Smooth muscle cell (in vitro differentiated cells): Measurements from ENCODE around the gene FSTL4. TPM values are rescaled to one million over a fixed set of nuclear protein-coding genes. Genes with fewer than 3 reads are reported as not detected.
A peak's percentile ranks its signal among the peaks of the same experiment; 100 is the strongest.

Experiments
- DNase-seq: peaks from one replicate; lab custom pipeline; 2025; ENCODE audit not compliant: unreplicated experiment; lab: John Stamatoyannopoulos, UW
- H2AFZ ChIP-seq: fragments of 200-600 bp; sonication (generic); 2 replicates; pipeline ENCODE4 v1.6.0; 2016; ENCODE audit warnings: antibody characterized with exemption, low read depth, mild to moderate bottlenecking
- H3F3A ChIP-seq: fragments of 200-600 bp; sonication (generic); 2 replicates; pipeline ENCODE4 v1.6.0; 2017; ENCODE audit warnings: antibody characterized with exemption, low read depth
- H3K27ac ChIP-seq: fragments of 200-600 bp; sonication (generic); 2 replicates; pipeline ENCODE4 v1.5.1; 2016; ENCODE audit warnings: low read depth, mild to moderate bottlenecking
- H3K27me3 ChIP-seq: fragments of 200-600 bp; sonication (generic); 2 replicates; pipeline ENCODE4 v1.6.1; 2016; ENCODE audit warnings: low read depth, mild to moderate bottlenecking
- H3K36me3 ChIP-seq: fragments of 200-600 bp; sonication (generic); 2 replicates; pipeline ENCODE4 v1.5.1; 2016; ENCODE audit warnings: low read depth
- H3K4me1 ChIP-seq: fragments of 200-600 bp; sonication (generic); 2 replicates; pipeline ENCODE4 v1.5.1; 2016; ENCODE audit warnings: low read depth
- H3K4me2 ChIP-seq: fragments of 200-600 bp; sonication (generic); 2 replicates; pipeline ENCODE4 v1.6.0; 2016; ENCODE audit warnings: mild to moderate bottlenecking
- H3K4me3 ChIP-seq: fragments of 200-600 bp; sonication (generic); 2 replicates; pipeline ENCODE4 v1.5.1; 2016; ENCODE audit warnings: mild to moderate bottlenecking
- H3K79me2 ChIP-seq: fragments of 200-600 bp; sonication (generic); 2 replicates; pipeline ENCODE4 v1.6.0; 2016; ENCODE audit warnings: low read depth, mild to moderate bottlenecking
- H3K9ac ChIP-seq: fragments of 200-600 bp; sonication (generic); 2 replicates; pipeline ENCODE4 v1.6.0; 2016; ENCODE audit warnings: low read depth
- H3K9me3 ChIP-seq: fragments of 200-600 bp; sonication (generic); replicated peaks from 2 replicates; pipeline ENCODE4 v1.5.1; 2016; ENCODE audit warnings: low read depth
- H4K20me1 ChIP-seq: fragments of 200-600 bp; sonication (generic); 2 replicates; pipeline ENCODE4 v1.6.0; 2016; ENCODE audit warnings: low read depth
- WGBS: methylation state at CpG from one replicate; pipeline ENCODE4 v1.1.7; 2016; ENCODE audit warnings: low lambda C conversion rate; 5-methylcytosine and 5-hydroxymethylcytosine counted together
- polyA plus RNA-seq: library from polyadenylated mRNA; unstranded; fragments of >200 nt; fragmentation: Nextera tagmentation; extraction: Ambion mirVana; gene quantifications from 2 replicates; pipeline ENCODE4 v1.2.1, GENCODE V29; 2016
- total RNA-seq: library from RNA; depleted of rRNA; stranded (reverse); fragments of >200 nt; gene quantifications from 2 replicates; pipeline ENCODE4 v1.2.3, GENCODE V29; 2014
- TF ChIP-seq, protein P1 (sequence below): fragments of 200-600 bp; sonication (generic); IDR thresholded peaks from 2 replicates; pipeline ENCODE4 v1.5.1; 2017; ENCODE audit warnings: borderline replicate concordance, mild to moderate bottlenecking, antibody characterized with exemption; ENCODE audit not compliant: insufficient read depth, poor library complexity, severe bottlenecking

The FSTL4 gene
- total and polyA plus RNA-seq, 2 experiments from 2014 or later, result 0.49 TPM; not detected in 1

DNA sequence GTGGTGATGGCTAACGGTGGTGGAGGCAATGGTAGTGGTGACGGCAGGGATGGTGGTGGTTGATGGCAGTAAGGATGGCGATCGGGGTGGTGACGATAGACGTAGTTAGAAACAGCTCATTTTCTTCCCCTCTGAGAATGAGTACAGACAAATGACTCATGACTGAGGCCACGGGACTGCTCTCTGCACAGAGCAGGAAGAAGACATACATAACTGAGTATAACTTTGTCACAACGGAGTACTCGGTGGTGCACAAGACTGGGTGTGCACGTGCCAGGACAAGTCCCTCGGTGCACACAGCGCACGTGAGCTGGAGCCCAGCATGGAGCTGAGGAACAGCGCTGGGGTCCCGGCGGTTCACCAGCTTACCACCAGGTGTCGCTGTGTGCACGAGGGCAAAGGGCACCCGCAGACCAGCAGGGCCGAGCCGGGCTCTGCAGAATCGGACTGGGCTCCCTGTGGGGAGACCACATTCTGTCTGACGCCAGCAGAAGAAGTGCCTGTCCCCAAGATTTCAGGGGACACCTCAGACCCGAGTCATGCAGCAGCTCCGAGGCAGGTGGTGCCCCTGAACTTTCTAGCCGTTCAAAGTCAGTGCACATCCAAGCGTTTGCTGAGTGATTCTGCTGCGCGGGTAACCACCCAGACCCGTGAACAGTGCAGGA is 188.6 kb downstream of the FSTL4 start:
- H3K27me3 ChIP-seq, result no peaks in the 10 kb centered on the region
- no peaks in the 10 kb centered on the region for H3K79me2 ChIP-seq
- H3K4me1 ChIP-seq, result peaks cover 9% of the 10 kb centered on the region
- no peaks in the 10 kb centered on the region for H3K9me3 ChIP-seq
- H3K4me2 ChIP-seq, result peak overlapping the region; percentile 75
- no peak overlapping the region for H3K9ac ChIP-seq
- peak overlapping the region; percentile 54 for H3K27ac ChIP-seq
- H3F3A ChIP-seq, result no peaks in the 10 kb centered on the region
- no peaks in the 10 kb centered on the region for H4K20me1 ChIP-seq
- H3K4me3 ChIP-seq, result no peak overlapping the region
- no peak overlapping the region for H2AFZ ChIP-seq
- no peaks in the 10 kb centered on the region for H3K36me3 ChIP-seq
- WGBS, result 26% methylated on average over 30 of the region's 30 CpGs
- peak; percentile 43 for DNase-seq
- TF ChIP-seq, protein P1, sequence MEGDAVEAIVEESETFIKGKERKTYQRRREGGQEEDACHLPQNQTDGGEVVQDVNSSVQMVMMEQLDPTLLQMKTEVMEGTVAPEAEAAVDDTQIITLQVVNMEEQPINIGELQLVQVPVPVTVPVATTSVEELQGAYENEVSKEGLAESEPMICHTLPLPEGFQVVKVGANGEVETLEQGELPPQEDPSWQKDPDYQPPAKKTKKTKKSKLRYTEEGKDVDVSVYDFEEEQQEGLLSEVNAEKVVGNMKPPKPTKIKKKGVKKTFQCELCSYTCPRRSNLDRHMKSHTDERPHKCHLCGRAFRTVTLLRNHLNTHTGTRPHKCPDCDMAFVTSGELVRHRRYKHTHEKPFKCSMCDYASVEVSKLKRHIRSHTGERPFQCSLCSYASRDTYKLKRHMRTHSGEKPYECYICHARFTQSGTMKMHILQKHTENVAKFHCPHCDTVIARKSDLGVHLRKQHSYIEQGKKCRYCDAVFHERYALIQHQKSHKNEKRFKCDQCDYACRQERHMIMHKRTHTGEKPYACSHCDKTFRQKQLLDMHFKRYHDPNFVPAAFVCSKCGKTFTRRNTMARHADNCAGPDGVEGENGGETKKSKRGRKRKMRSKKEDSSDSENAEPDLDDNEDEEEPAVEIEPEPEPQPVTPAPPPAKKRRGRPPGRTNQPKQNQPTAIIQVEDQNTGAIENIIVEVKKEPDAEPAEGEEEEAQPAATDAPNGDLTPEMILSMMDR, result peak; percentile 99

DNA sequence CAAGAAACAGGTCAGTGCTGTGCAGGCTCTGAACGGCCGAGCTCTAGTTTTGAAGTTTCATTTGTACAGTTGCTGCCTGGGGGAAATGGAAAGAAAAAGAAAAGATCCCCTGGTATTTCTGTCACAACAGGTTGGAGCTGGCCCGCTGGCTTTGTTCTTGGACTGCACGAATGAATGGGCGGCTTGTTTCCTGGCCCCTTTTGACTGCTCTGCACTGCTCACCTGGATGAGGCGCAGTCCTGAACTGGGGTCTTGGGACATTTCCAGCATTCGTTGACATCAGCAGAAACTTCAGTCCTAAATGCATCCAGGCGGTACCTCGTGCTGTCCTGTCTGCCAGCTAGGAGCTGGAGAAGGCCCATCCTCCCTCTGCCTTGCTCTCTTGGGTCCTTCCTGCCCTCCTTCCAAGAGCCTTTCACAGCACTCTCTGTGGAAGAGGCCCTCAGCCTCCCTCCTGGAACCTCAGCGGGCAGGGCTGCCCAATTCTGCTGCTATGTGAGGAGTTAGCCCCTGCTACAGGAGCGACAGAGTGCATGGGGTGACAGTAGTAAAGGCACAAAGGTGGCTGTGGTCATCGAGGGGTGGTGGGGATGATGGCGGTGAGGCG is 189.2 kb downstream of the FSTL4 start:
- 84% methylated on average over 14 of the region's 14 CpGs for WGBS
- peak overlapping the region; percentile 75 for H3K4me2 ChIP-seq
- no peaks in the 10 kb centered on the region for H3K9me3 ChIP-seq
- H3K79me2 ChIP-seq, result no peaks in the 10 kb centered on the region
- H3F3A ChIP-seq, result no peaks in the 10 kb centered on the region
- H3K36me3 ChIP-seq, result no peaks in the 10 kb centered on the region
- no peak for DNase-seq
- H3K27ac ChIP-seq, result peak overlapping the region; percentile 54
- TF ChIP-seq, protein P1, result no peak
- peaks cover 9% of the 10 kb centered on the region for H3K4me1 ChIP-seq
- no peak overlapping the region for H3K4me3 ChIP-seq
- no peaks in the 10 kb centered on the region for H4K20me1 ChIP-seq
- H3K27me3 ChIP-seq, result no peaks in the 10 kb centered on the region
- no peak overlapping the region for H3K9ac ChIP-seq
- no peak overlapping the region for H2AFZ ChIP-seq

DNA sequence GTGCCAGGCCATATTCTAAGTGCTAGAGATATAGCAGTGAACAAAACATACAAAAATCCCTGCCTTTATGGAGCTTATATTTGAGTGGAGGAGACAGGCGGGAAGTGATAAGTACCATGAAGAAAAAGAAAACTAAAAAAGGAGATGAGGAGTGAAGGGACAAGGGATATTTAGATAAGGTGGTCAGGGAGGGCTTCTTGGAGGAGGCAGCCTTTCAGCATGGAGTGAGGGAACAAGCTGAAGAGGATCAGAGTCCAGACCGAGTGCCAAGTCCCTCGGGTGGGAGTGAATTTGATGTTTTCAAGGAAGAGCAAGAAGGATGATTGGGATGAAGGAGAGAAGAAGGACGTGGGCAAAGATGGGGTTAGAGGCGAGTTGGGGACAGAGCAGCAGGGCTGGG is 190.5 kb downstream of the FSTL4 start:
- Histone ChIP-seq H3K79me2 (no peaks in the 10 kb centered on the region), H3F3A (no peaks in the 10 kb centered on the region), H4K20me1 (no peaks in the 10 kb centered on the region), H3K27me3 (peaks cover 1% of the 10 kb centered on the region), H2AFZ (no peak overlapping the region), H3K4me3 (no peak overlapping the region), H3K4me1 (peaks cover 9% of the 10 kb centered on the region), H3K9me3 (no peaks in the 10 kb centered on the region), H3K9ac (no peak overlapping the region), H3K36me3 (no peaks in the 10 kb centered on the region), H3K4me2 (no peak overlapping the region), H3K27ac (no peak overlapping the region)
- no peak for DNase-seq
- TF ChIP-seq, protein P1, result no peak
- WGBS, result 88% methylated on average over 5 of the region's 5 CpGs

DNA sequence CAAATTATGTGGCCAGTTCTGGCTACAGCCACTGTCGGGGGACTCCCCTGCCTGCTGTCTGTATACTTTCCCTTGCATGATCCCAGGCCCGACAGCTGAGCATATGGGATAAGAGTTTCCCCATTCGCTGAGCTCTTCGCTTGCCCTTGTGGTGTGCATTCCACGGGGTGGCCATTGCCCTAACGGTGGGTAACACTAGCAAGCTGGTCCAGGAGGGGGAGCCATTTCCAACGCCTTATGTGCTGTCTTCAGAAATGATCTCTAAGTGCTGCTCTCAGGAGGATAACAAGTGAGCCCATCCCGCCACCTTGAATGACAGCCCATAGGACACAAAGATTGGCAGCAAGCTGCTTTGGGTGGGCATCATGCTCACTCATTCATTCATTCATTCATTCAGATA is 190.9 kb downstream of the FSTL4 start:
- Histone ChIP-seq H3K4me3 (no peak overlapping the region), H3K36me3 (no peaks in the 10 kb centered on the region), H3K9ac (no peak overlapping the region), H2AFZ (no peak overlapping the region), H3K9me3 (no peaks in the 10 kb centered on the region), H3K27ac (no peak overlapping the region), H3K79me2 (no peaks in the 10 kb centered on the region), H3K4me1 (peaks cover 9% of the 10 kb centered on the region), H3K4me2 (no peak overlapping the region), H4K20me1 (no peaks in the 10 kb centered on the region), H3F3A (no peaks in the 10 kb centered on the region), H3K27me3 (peaks cover 6% of the 10 kb centered on the region)
- WGBS, result 61% methylated on average over 8 of the region's 8 CpGs
- TF ChIP-seq, protein P1, result peak; percentile 42
- no peak for DNase-seq
